ENCODE results near the gene ASZ1. TPM values are rescaled to one million over a fixed set of nuclear protein-coding genes. Genes with fewer than 3 reads are reported as not detected.
"Not testable (repeated sequence)": the region's sequence is repeated elsewhere in the genome, so short reads cannot be mapped to it uniquely, and the experiment has no call there.

The ASZ1 gene
- total and polyA plus RNA-seq, 2 of the 4 experiments (the other 2 are of a cell fraction), result not detected

GRCh38 chr7:117468174-117468573, 40.9 kb upstream of the ASZ1 start:
- intact Hi-C loops (cut with micrococcal nuclease), result no loop called here
- H4K8ac ChIP-seq (ENCODE audit: low read depth in 2 of 2, low read length in 2 of 2), result no peak overlapping the region
- no peak for TF ChIP-seq MXI1 (IDR thresholded peaks at IDR 0.05; ENCODE audit: borderline replicate concordance, low read depth, low read length)
- H4K91ac ChIP-seq (ENCODE audit: insufficient read depth, low read depth, low read length), result no peak overlapping the region
- no peak for ATAC-seq (ENCODE audit: low read depth)
- no TSS peak for BruUV-seq (replicated peaks)
- in situ Hi-C loops (cut with MboI; ENCODE audit: low sequenced_read_pairs), result no loop called here
- H3K9me3 ChIP-seq (ENCODE audit: control insufficient read depth, insufficient read depth, low read length), result no peaks in the 10 kb centered on the region
- no peak overlapping the region for H3K14ac ChIP-seq (replicated peaks; ENCODE audit: low read depth, low read length)
- H2BK5ac ChIP-seq (ENCODE audit: low read depth, low read length, poor library complexity, severe bottlenecking), result no peak overlapping the region
- no peak overlapping the region for H2AFZ ChIP-seq (replicated peaks; ENCODE audit: low read length, poor library complexity)
- WGBS, 2 experiments (ENCODE audit: extremely low coverage in 2 of 2, insufficient read length in 1 of 2), result no CpG with 5 or more reads among the region's 2 CpGs
- H3K4me1 ChIP-seq (ENCODE audit: control insufficient read depth, insufficient read depth, low read length), result no peaks in the 10 kb centered on the region
- DNase-seq, result no peak
- no peak overlapping the region for H4K5ac ChIP-seq (ENCODE audit: low read depth, low read length)
- H3K4ac ChIP-seq (ENCODE audit: low read depth, low read length), result no peak overlapping the region
- H4K20me1 ChIP-seq (ENCODE audit: insufficient read depth, low read length), result no peaks in the 10 kb centered on the region
- no peak overlapping the region for H2AK9ac ChIP-seq (replicated peaks; ENCODE audit: low read depth, low read length, poor library complexity)
- H3K4me2 ChIP-seq (ENCODE audit: low read depth, low read length), result no peak overlapping the region
- H3K23ac ChIP-seq (ENCODE audit: low read depth, low read length), result no peak overlapping the region
- H3K4me3 ChIP-seq (ENCODE audit: insufficient read depth, low read depth, low read length), result no peak overlapping the region
- H3K18ac ChIP-seq (ENCODE audit: low read depth, low read length), result no peak overlapping the region
- no peak overlapping the region for H2BK120ac ChIP-seq (ENCODE audit: low read depth, low read length)
- H3K27me3 ChIP-seq (ENCODE audit: control insufficient read depth, insufficient read depth, low read length), result no peaks in the 10 kb centered on the region
- no peak overlapping the region for H2AK5ac ChIP-seq (ENCODE audit: low read depth, low read length)
- H3K9ac ChIP-seq (ENCODE audit: low read depth, low read length), result no peak overlapping the region
- no peak overlapping the region for H3K27ac ChIP-seq (ENCODE audit: insufficient read depth, low read length)
- dilution Hi-C loops (cut with HindIII; ENCODE audit: low sequenced_read_pairs, unreplicated experiment), result no loop called here
- POLR2A ChIA-PET (ENCODE audit: unreplicated experiment), result no interaction called here
- no peaks in the 10 kb centered on the region for H3K9me1 ChIP-seq (ENCODE audit: insufficient read depth, low read length)
- no peak overlapping the region for H2BK15ac ChIP-seq (ENCODE audit: low read depth, low read length)
- CTCF ChIA-PET, result no interaction called here
- no peak overlapping the region for H3K56ac ChIP-seq (ENCODE audit: extremely low read depth, insufficient read depth, low read length)
- no peak overlapping the region for H2BK20ac ChIP-seq (ENCODE audit: low read depth, low read length)
- H3K36me3 ChIP-seq (ENCODE audit: control insufficient read depth, insufficient read depth, low read length), result no peaks in the 10 kb centered on the region
- H3K79me1 ChIP-seq (ENCODE audit: low read depth in 1 of 2, low read length in 2 of 2), result no peaks in the 10 kb centered on the region

- H2BK120ac ChIP-seq (ENCODE audit: low read depth, low read length); H3K56ac ChIP-seq (ENCODE audit: extremely low read depth, insufficient read depth, low read length); H2BK15ac ChIP-seq (ENCODE audit: low read depth, low read length); H3K9me1 ChIP-seq (ENCODE audit: insufficient read depth, low read length); BruUV-seq (replicated peaks); H2AK5ac ChIP-seq (ENCODE audit: low read depth, low read length); H3K18ac ChIP-seq (ENCODE audit: low read depth, low read length); H3K79me1 ChIP-seq (ENCODE audit: low read depth in 1 of 2, low read length in 2 of 2); ATAC-seq (ENCODE audit: low read depth); dilution Hi-C loops (cut with HindIII; ENCODE audit: low sequenced_read_pairs, unreplicated experiment); in situ Hi-C loops (cut with MboI; ENCODE audit: low sequenced_read_pairs); H2BK5ac ChIP-seq (ENCODE audit: low read depth, low read length, poor library complexity, severe bottlenecking); H3K9me3 ChIP-seq (ENCODE audit: control insufficient read depth, insufficient read depth, low read length); H3K23ac ChIP-seq (ENCODE audit: low read depth, low read length); H3K36me3 ChIP-seq (ENCODE audit: control insufficient read depth, insufficient read depth, low read length); CTCF ChIA-PET; H4K8ac ChIP-seq (ENCODE audit: low read depth in 2 of 2, low read length in 2 of 2); H4K5ac ChIP-seq (ENCODE audit: low read depth, low read length); H3K14ac ChIP-seq (replicated peaks; ENCODE audit: low read depth, low read length); DNase-seq; H4K20me1 ChIP-seq (ENCODE audit: insufficient read depth, low read length); H3K4me2 ChIP-seq (ENCODE audit: low read depth, low read length); H2AFZ ChIP-seq (replicated peaks; ENCODE audit: low read length, poor library complexity); H3K4me1 ChIP-seq (ENCODE audit: control insufficient read depth, insufficient read depth, low read length); H4K91ac ChIP-seq (ENCODE audit: insufficient read depth, low read depth, low read length); H3K27ac ChIP-seq (ENCODE audit: insufficient read depth, low read length); POLR2A ChIA-PET (ENCODE audit: unreplicated experiment); H3K9ac ChIP-seq (ENCODE audit: low read depth, low read length); H3K4ac ChIP-seq (ENCODE audit: low read depth, low read length); intact Hi-C loops (cut with micrococcal nuclease); H3K4me3 ChIP-seq (ENCODE audit: insufficient read depth, low read depth, low read length); H3K27me3 ChIP-seq (ENCODE audit: control insufficient read depth, insufficient read depth, low read length); H2AK9ac ChIP-seq (replicated peaks; ENCODE audit: low read depth, low read length, poor library complexity); H2BK20ac ChIP-seq (ENCODE audit: low read depth, low read length): not testable (repeated sequence)
- WGBS, 2 experiments (ENCODE audit: extremely low coverage in 2 of 2, insufficient read length in 1 of 2), result no CpG with 5 or more reads among the region's 4 CpGs
These were observed 33.5 kb upstream of the ASZ1 start for GRCh38 chr7:117460815-117461214.
